MM.1S (cell line): Measurements from ENCODE around the gene FKBP1A.

Experiments
- DNase-seq: peaks from one replicate; pipeline ENCODE4 v3.0.0-alpha.2; 2015
- H2AFZ ChIP-seq: fragments of 300-600 bp; sonication (generic); 2 replicates; pipeline ENCODE4 v1.6.0; 2016; ENCODE audit warnings: antibody characterized with exemption, low read length
- H3F3A ChIP-seq: fragments of 300-600 bp; sonication (generic); 2 replicates; pipeline ENCODE4 v1.6.1; 2016; ENCODE audit warnings: mild to moderate bottlenecking, antibody characterized with exemption, low read length, moderate library complexity, mixed read lengths; ENCODE audit not compliant: insufficient read depth
- H3K27ac ChIP-seq: fragments of 300-600 bp; sonication (generic); 2 replicates; pipeline ENCODE4 v1.5.1; 2016; ENCODE audit warnings: mild to moderate bottlenecking, low read length
- H3K27me3 ChIP-seq: fragments of 300-600 bp; sonication (generic); replicated peaks from 2 replicates; pipeline ENCODE4 v1.6.0; 2016; ENCODE audit warnings: low read length; ENCODE audit not compliant: insufficient read depth
- H3K36me3 ChIP-seq: fragments of 300-600 bp; sonication (generic); replicated peaks from 2 replicates; pipeline ENCODE4 v1.6.1; 2016; ENCODE audit warnings: mild to moderate bottlenecking, low read length, mixed read lengths; ENCODE audit not compliant: insufficient read depth
- H3K4me1 ChIP-seq: fragments of 300-600 bp; sonication (generic); 2 replicates; pipeline ENCODE4 v1.6.1; 2016; ENCODE audit warnings: low read length, mixed read lengths
- H3K4me2 ChIP-seq: fragments of 300-600 bp; sonication (generic); 2 replicates; pipeline ENCODE4 v1.6.0; 2016; ENCODE audit warnings: low read depth, low read length
- H3K4me3 ChIP-seq: fragments of 300-600 bp; sonication (generic); 2 replicates; pipeline ENCODE4 v1.5.1; 2016; ENCODE audit warnings: low read length, mixed read lengths
- H3K79me2 ChIP-seq: fragments of 300-600 bp; sonication (generic); 2 replicates; pipeline ENCODE4 v1.6.1; 2016; ENCODE audit warnings: mixed run types, low read length, mixed read lengths
- H3K9ac ChIP-seq: fragments of 300-600 bp; sonication (generic); 2 replicates; pipeline ENCODE4 v1.6.1; 2016; ENCODE audit warnings: low read length, mixed read lengths
- H3K9me2 ChIP-seq: fragments of 300-600 bp; sonication (generic); replicated peaks from 2 replicates; pipeline ENCODE4 v1.6.1; 2016; ENCODE audit warnings: mild to moderate bottlenecking, low read length, mixed read lengths; ENCODE audit not compliant: insufficient read depth
- H3K9me3 ChIP-seq: fragments of 300-600 bp; sonication (generic); replicated peaks from 2 replicates; pipeline ENCODE4 v1.6.1; 2016; ENCODE audit warnings: mild to moderate bottlenecking, low read length, mixed read lengths; ENCODE audit not compliant: insufficient read depth
- H4K20me1 ChIP-seq: fragments of 300-600 bp; sonication (generic); 2 replicates; pipeline ENCODE4 v1.6.1; 2016; ENCODE audit warnings: mild to moderate bottlenecking, low read length, moderate library complexity, mixed read lengths; ENCODE audit not compliant: insufficient read depth
- EZH2 ChIP-seq: fragments of 300-600 bp; sonication (generic); optimal IDR thresholded peaks from 2 replicates; pipeline ENCODE3; 2017; ENCODE audit warnings: low read depth, mild to moderate bottlenecking, antibody characterized with exemption, low read length, mixed read lengths
- EZH2phosphoT487 ChIP-seq: fragments of 300-600 bp; sonication (generic); IDR thresholded peaks from 2 replicates; pipeline ENCODE4 v1.6.1; 2018; ENCODE audit warnings: antibody characterized with exemption, low read length
- TF ChIP-seq, protein P1 (sequence below): fragments of 300-600 bp; sonication (generic); IDR thresholded peaks from 2 replicates; pipeline ENCODE4 v1.5.1; 2016; ENCODE audit warnings: antibody characterized with exemption, low read length, mixed read lengths

FKBP1A gene

DNA sequence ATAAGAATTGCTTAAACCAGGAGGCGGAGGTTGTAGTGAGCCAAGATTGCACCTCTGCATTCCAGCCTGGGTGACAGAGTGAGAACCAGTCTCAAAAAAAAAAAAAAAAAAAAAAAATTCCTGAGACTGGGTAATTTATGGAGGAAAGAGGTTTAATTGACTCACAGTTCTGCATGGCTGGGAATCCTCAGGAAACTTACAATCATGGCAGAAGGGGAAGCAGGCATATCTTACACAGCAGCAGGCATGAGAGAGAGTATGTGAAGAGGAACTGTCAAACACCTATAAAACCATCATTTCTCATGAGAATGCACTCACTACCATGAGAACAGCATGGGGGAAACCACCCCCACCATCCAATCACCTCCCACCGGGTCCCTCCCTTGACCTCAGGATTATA is 1.8 kb upstream of the FKBP1A start:
- no peak for DNase-seq
- Histone ChIP-seq H3K9me2 (no peaks in the 10 kb centered on the region), H3K79me2 (peaks cover 28% of the 10 kb centered on the region), H3K4me1 (peaks cover 14% of the 10 kb centered on the region; the same call in 1 of the 2 replicates), H3K4me2 (no peak overlapping the region), H3F3A (no peaks in the 10 kb centered on the region), H2AFZ (no peak overlapping the region), H3K9ac (no peak overlapping the region), H3K27ac (no peak overlapping the region), H4K20me1 (peaks cover 9% of the 10 kb centered on the region; the same call in 1 of the 2 replicates), H3K4me3 (no peak overlapping the region), H3K36me3 (no peaks in the 10 kb centered on the region), H3K9me3 (no peaks in the 10 kb centered on the region), H3K27me3 (peaks cover 37% of the 10 kb centered on the region)
- no peak for TF ChIP-seq EZH2phosphoT487
- no peak for TF ChIP-seq EZH2
- TF ChIP-seq, protein P1, sequence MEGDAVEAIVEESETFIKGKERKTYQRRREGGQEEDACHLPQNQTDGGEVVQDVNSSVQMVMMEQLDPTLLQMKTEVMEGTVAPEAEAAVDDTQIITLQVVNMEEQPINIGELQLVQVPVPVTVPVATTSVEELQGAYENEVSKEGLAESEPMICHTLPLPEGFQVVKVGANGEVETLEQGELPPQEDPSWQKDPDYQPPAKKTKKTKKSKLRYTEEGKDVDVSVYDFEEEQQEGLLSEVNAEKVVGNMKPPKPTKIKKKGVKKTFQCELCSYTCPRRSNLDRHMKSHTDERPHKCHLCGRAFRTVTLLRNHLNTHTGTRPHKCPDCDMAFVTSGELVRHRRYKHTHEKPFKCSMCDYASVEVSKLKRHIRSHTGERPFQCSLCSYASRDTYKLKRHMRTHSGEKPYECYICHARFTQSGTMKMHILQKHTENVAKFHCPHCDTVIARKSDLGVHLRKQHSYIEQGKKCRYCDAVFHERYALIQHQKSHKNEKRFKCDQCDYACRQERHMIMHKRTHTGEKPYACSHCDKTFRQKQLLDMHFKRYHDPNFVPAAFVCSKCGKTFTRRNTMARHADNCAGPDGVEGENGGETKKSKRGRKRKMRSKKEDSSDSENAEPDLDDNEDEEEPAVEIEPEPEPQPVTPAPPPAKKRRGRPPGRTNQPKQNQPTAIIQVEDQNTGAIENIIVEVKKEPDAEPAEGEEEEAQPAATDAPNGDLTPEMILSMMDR = no peak

DNA sequence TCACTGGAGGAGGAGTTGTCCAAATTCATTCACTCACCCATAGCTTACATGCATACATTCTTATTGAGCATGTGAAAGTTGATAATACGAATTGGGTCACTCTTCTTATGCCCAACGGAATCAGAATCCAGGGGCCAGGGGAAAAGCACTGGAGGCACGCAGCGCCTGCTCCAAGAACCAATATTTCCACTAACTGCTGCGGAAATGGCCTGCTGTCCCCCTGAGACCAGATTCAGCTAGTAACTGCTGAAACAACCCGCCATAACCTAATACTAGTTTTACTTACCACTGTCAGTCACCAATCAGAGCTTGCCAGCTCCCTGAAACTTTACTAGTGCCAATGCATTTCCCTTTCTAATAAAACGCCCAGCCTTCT is 641 bp upstream of the FKBP1A start:
- no peaks in the 10 kb centered on the region for H3F3A ChIP-seq
- TF ChIP-seq EZH2phosphoT487 (no peak), EZH2 (no peak)
- TF ChIP-seq, protein P1 = no peak
- peak overlapping the region; percentile 96 for H3K4me2 ChIP-seq
- peaks cover 14% of the 10 kb centered on the region; the same call in 1 of the 2 replicates for H3K4me1 ChIP-seq
- H3K79me2 ChIP-seq = peaks cover 40% of the 10 kb centered on the region
- H4K20me1 ChIP-seq = peaks cover 19% of the 10 kb centered on the region; the same call in 1 of the 2 replicates
- peak overlapping the region; percentile 96 for H3K4me3 ChIP-seq
- H3K27ac ChIP-seq = no peak overlapping the region
- no peak overlapping the region for H3K9ac ChIP-seq
- H3K36me3 ChIP-seq = no peaks in the 10 kb centered on the region
- H3K9me2 ChIP-seq = no peaks in the 10 kb centered on the region
- peaks cover 37% of the 10 kb centered on the region for H3K27me3 ChIP-seq
- peak overlapping the region; percentile 95 for H2AFZ ChIP-seq
- DNase-seq = no peak
- no peaks in the 10 kb centered on the region for H3K9me3 ChIP-seq

DNA sequence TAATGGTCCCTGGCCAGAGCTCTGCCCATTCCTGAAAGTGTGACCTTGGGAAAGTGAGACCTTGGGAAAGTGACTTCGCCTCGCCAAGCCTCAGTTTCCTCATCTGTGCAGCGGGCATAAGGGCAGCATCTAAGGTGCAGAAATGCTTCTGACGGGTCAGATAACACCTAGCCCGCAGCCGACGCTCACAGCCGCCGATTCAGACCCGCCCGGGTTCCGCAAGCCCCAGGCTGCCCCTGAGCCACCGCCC is 486 bp downstream of the FKBP1A start:
- no peak for TF ChIP-seq EZH2
- TF ChIP-seq, protein P1 = no peak
- no peak for TF ChIP-seq EZH2phosphoT487
- Histone ChIP-seq H2AFZ (peak overlapping the region; percentile 28), H3K9me2 (no peaks in the 10 kb centered on the region), H4K20me1 (peaks cover 19% of the 10 kb centered on the region; the same call in 1 of the 2 replicates), H3K27ac (no peak overlapping the region), H3K4me1 (peaks cover 14% of the 10 kb centered on the region; the same call in 1 of the 2 replicates), H3F3A (no peaks in the 10 kb centered on the region), H3K9ac (peak overlapping the region; percentile 69; the same call in 1 of the 2 replicates), H3K9me3 (no peaks in the 10 kb centered on the region), H3K79me2 (peaks cover 51% of the 10 kb centered on the region), H3K4me2 (peak overlapping the region; percentile 90), H3K4me3 (peak overlapping the region; percentile 96), H3K36me3 (no peaks in the 10 kb centered on the region), H3K27me3 (peaks cover 30% of the 10 kb centered on the region)
- DNase-seq = no peak
